Cardiac fibroblast (primary cell): Measurements from ENCODE around the gene SPAAR.

Experiments
- DNase-seq, 2 donors: peaks; one replicate each; pipeline versions ENCODE4 v3.0.0 to v3.0.0-alpha.2; 2010; ENCODE audit warnings: low read depth in 2 of 2
- H3K4me3 ChIP-seq, 2 donors: replicated peaks in 1 of 2; 1 replicate in 1 of 2; 2 replicates in 1 of 2; pipeline ENCODE4 v1.5.1; 2011; ENCODE audit warnings: low read depth in 2 of 2, low read length in 2 of 2, mild to moderate bottlenecking in 2 of 2, moderate library complexity in 1 of 2
- CTCF ChIP-seq: IDR thresholded peaks from one replicate; pipeline ENCODE4 v1.5.1; 2011; ENCODE audit warnings: low read depth, mild to moderate bottlenecking, low read length, inconsistent platforms

The SPAAR gene

GRCh38 chr9:35909274-35909673 is at the start of gene SPAAR:
TSS of gene SPAAR (plus strand) at chr9:35909490. CDS start at chr9:35910464, 974 bp downstream.
- H3K4me3 ChIP-seq = peak within 1 kb of the TSS in 1 of 2 donors; percentile 40
- no peak for TF ChIP-seq CTCF
- DNase-seq = no peak

GRCh38 chr9:35859990-35860339 is 49.3 kb upstream of the SPAAR start:
- no peak for DNase-seq
- TF ChIP-seq CTCF = no peak
- H3K4me3 ChIP-seq = no peak overlapping the region

GRCh38 chr9:35861161-35861897 is 48.0 kb upstream of the SPAAR start:
- no peak overlapping the region for H3K4me3 ChIP-seq
- no peak for DNase-seq
- TF ChIP-seq CTCF = no peak

- H3K4me3 ChIP-seq = no peak overlapping the region
- TF ChIP-seq CTCF = no peak
- DNase-seq = no peak
Observed at GRCh38 chr9:35862328-35862727, 47.0 kb upstream of the SPAAR start.

GRCh38 chr9:35863583-35863982 is 45.7 kb upstream of the SPAAR start:
- TF ChIP-seq CTCF = no peak
- DNase-seq = no peak
- no peak overlapping the region for H3K4me3 ChIP-seq

- TF ChIP-seq CTCF = no peak
- no peak for DNase-seq
- no peak overlapping the region for H3K4me3 ChIP-seq
Observed at GRCh38 chr9:35864695-35865255, 44.5 kb upstream of the SPAAR start.
